ENCODE results near the gene ARHGEF28. TPM values are rescaled to one million over a fixed set of nuclear protein-coding genes. Genes with fewer than 3 reads are reported as not detected.

ARHGEF28 gene
- total and polyA plus RNA-seq, 9 of the 15 experiments (the other 6 are each of a cell fraction or from before 2014, with no cell fraction given), result 0.27 TPM; not detected in 8

DNA sequence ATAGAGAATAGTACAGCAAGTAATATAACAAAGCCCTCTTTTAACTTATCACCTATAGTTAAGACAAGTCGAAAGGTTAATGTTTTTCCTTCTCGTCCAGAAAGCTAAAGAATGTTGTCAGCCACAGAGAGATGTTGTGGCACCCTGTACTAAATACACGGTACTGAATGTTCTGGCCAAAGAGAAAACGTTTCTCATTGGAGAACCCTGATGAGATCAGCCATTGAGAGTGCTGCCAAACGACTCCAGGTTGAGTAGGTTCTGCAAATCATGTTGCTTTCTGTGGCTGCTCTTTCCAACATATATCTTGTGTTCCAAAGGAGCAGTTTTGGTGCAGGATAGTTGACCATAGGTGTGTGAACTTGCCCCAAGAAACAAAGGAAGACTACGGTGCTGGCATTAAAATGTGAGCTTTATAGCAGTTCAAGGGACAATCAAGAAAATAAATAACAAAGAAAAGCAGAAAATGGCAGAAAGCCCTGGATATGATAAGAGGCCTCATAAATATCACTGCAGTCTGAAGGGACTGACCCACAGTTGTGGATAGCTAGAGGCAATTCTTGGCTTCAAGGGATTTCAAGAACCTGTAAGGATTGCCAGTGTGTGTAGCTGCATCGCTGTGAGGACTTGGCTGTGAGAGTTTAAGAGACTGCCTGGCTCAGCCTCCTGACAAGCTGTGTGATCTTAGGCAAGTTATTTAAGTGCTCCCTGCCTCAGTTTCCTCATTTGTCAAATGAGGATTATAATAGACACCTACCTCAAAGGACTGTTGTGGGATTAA, 102.7 kb downstream of the ARHGEF28 start:
- no TSS peak for BruUV-seq (replicated peaks)
- no peaks in the 10 kb centered on the region for H3K9me1 ChIP-seq (ENCODE audit: control insufficient read depth, insufficient read depth, low read length)
- no peak overlapping the region for H3K27ac ChIP-seq (ENCODE audit: extremely low read depth, low read depth, low read length)
- no peak overlapping the region for H3K4me2 ChIP-seq (ENCODE audit: insufficient read depth, low read length)
- CTCF ChIA-PET (ENCODE audit: low intra/inter-chr PET ratio), result no interaction called here
- H3K4me3 ChIP-seq, result no peak overlapping the region
- intact Hi-C loops (cut with micrococcal nuclease) (no loop called here), in situ Hi-C loops (cut with MboI) (no loop called here)
- H3K27me3 ChIP-seq (ENCODE audit: control insufficient read depth in 2 of 2, insufficient read depth in 2 of 2, low read length in 2 of 2), result no peaks in the 10 kb centered on the region; a peak in 2 of 5 replicates
- WGBS (ENCODE audit: insufficient coverage, low coverage, missing lambda C conversion rate), result under 1% methylated on average over 7 of the region's 7 CpGs
- FAIRE-seq, result no peak
- H2AFZ ChIP-seq (ENCODE audit: low read depth, low read length), result no peak overlapping the region
- POLR2A ChIA-PET, result interaction anchor here (1.2 kb wide), 1 partner anchor 11 kb away, joined by 4 read pairs; no protein-coding TSS in a partner anchor
- H4K20me1 ChIP-seq (replicated peaks; ENCODE audit: control insufficient read depth, insufficient read depth, low read length), result no peaks in the 10 kb centered on the region
- no peaks in the 10 kb centered on the region for H3K79me2 ChIP-seq (ENCODE audit: control insufficient read depth, insufficient read depth, low read length)
- no peaks in the 10 kb centered on the region for H3K4me1 ChIP-seq (replicated peaks in 1 of 2; ENCODE audit: control insufficient read depth in 2 of 2, insufficient read depth in 2 of 2, low read length in 2 of 2)
- H3K9me3 ChIP-seq (replicated peaks; ENCODE audit: control insufficient read depth, insufficient read depth, low read depth, low read length), result no peaks in the 10 kb centered on the region
- H3K9ac ChIP-seq (ENCODE audit: insufficient read depth in 1 of 2, low read depth in 2 of 2, low read length in 2 of 2), result no peak overlapping the region
- DNase-seq (ENCODE audit: extremely low read depth in 1 of 4, low spot score in 3 of 4), result no peak
- no peaks in the 10 kb centered on the region for H3K36me3 ChIP-seq (ENCODE audit: control insufficient read depth, insufficient read depth, low read length)
- no peak for ATAC-seq
- TF ChIP-seq KLF16 (IDR thresholded peaks at IDR 0.05) (no peak), OTX1 (CRISPR knock-in tag; IDR thresholded peaks at IDR 0.05) (no peak), ZNF232 (CRISPR knock-in tag; IDR thresholded peaks at IDR 0.05) (no peak), ZNF764 (CRISPR knock-in tag; IDR thresholded peaks at IDR 0.05; ENCODE audit: low read depth) (no peak), NR2F6 (CRISPR knock-in tag; IDR thresholded peaks at IDR 0.05) (no peak), ZNF140 (CRISPR knock-in tag; IDR thresholded peaks at IDR 0.05) (no peak), ELF2 (CRISPR knock-in tag; IDR thresholded peaks at IDR 0.05) (no peak), SRSF3 (IDR thresholded peaks at IDR 0.05; ENCODE audit: insufficient read depth, low read length) (no peak)
- TF ChIP-seq, protein P1, sequence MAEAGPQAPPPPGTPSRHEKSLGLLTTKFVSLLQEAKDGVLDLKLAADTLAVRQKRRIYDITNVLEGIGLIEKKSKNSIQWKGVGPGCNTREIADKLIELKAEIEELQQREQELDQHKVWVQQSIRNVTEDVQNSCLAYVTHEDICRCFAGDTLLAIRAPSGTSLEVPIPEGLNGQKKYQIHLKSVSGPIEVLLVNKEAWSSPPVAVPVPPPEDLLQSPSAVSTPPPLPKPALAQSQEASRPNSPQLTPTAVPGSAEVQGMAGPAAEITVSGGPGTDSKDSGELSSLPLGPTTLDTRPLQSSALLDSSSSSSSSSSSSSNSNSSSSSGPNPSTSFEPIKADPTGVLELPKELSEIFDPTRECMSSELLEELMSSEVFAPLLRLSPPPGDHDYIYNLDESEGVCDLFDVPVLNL (CRISPR knock-in tag; IDR thresholded peaks at IDR 0.05; ENCODE audit: low read depth), result no peak
- TF ChIP-seq, protein P2, sequence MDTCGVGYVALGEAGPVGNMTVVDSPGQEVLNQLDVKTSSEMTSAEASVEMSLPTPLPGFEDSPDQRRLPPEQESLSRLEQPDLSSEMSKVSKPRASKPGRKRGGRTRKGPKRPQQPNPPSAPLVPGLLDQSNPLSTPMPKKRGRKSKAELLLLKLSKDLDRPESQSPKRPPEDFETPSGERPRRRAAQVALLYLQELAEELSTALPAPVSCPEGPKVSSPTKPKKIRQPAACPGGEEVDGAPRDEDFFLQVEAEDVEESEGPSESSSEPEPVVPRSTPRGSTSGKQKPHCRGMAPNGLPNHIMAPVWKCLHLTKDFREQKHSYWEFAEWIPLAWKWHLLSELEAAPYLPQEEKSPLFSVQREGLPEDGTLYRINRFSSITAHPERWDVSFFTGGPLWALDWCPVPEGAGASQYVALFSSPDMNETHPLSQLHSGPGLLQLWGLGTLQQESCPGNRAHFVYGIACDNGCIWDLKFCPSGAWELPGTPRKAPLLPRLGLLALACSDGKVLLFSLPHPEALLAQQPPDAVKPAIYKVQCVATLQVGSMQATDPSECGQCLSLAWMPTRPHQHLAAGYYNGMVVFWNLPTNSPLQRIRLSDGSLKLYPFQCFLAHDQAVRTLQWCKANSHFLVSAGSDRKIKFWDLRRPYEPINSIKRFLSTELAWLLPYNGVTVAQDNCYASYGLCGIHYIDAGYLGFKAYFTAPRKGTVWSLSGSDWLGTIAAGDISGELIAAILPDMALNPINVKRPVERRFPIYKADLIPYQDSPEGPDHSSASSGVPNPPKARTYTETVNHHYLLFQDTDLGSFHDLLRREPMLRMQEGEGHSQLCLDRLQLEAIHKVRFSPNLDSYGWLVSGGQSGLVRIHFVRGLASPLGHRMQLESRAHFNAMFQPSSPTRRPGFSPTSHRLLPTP (IDR thresholded peaks at IDR 0.05; ENCODE audit: borderline replicate concordance, extremely low read depth, insufficient read length), result no peak
- TF ChIP-seq, protein P3, sequence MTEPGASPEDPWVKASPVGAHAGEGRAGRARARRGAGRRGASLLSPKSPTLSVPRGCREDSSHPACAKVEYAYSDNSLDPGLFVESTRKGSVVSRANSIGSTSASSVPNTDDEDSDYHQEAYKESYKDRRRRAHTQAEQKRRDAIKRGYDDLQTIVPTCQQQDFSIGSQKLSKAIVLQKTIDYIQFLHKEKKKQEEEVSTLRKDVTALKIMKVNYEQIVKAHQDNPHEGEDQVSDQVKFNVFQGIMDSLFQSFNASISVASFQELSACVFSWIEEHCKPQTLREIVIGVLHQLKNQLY (CRISPR knock-in tag; conservative IDR thresholded peaks at IDR 0.05), result no peak
- TF ChIP-seq, protein P4, sequence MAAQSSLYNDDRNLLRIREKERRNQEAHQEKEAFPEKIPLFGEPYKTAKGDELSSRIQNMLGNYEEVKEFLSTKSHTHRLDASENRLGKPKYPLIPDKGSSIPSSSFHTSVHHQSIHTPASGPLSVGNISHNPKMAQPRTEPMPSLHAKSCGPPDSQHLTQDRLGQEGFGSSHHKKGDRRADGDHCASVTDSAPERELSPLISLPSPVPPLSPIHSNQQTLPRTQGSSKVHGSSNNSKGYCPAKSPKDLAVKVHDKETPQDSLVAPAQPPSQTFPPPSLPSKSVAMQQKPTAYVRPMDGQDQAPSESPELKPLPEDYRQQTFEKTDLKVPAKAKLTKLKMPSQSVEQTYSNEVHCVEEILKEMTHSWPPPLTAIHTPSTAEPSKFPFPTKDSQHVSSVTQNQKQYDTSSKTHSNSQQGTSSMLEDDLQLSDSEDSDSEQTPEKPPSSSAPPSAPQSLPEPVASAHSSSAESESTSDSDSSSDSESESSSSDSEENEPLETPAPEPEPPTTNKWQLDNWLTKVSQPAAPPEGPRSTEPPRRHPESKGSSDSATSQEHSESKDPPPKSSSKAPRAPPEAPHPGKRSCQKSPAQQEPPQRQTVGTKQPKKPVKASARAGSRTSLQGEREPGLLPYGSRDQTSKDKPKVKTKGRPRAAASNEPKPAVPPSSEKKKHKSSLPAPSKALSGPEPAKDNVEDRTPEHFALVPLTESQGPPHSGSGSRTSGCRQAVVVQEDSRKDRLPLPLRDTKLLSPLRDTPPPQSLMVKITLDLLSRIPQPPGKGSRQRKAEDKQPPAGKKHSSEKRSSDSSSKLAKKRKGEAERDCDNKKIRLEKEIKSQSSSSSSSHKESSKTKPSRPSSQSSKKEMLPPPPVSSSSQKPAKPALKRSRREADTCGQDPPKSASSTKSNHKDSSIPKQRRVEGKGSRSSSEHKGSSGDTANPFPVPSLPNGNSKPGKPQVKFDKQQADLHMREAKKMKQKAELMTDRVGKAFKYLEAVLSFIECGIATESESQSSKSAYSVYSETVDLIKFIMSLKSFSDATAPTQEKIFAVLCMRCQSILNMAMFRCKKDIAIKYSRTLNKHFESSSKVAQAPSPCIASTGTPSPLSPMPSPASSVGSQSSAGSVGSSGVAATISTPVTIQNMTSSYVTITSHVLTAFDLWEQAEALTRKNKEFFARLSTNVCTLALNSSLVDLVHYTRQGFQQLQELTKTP (IDR thresholded peaks at IDR 0.05; ENCODE audit: low read depth in 1 of 2, partially characterized antibody in 2 of 2), result no peak
